ENCODE data around the gene MAP4K3.

MAP4K3 gene

GRCh38 chr2:39436592-39437521, at the start of gene MAP4K3:
Gene MAP4K3, minus strand, starts transcription at chr2:39437285. Its CDS starts 298 bp downstream, at chr2:39436987.
- peak; percentile 63 for DNase-seq (ENCODE audit: low read depth)

GRCh38 chr2:39486071-39486470, 49.0 kb upstream of the MAP4K3 start:
- DNase-seq (ENCODE audit: low read depth), result no peak

- DNase-seq (ENCODE audit: low read depth), result no peak
These were observed 47.8 kb upstream of the MAP4K3 start for GRCh38 chr2:39484620-39485495.

GRCh38 chr2:39484206-39484605, 47.1 kb upstream of the MAP4K3 start:
- no peak for DNase-seq (ENCODE audit: low read depth)

GRCh38 chr2:39483534-39483933, 46.4 kb upstream of the MAP4K3 start:
- DNase-seq (ENCODE audit: low read depth), result no peak

GRCh38 chr2:39481611-39482010, 44.5 kb upstream of the MAP4K3 start:
- DNase-seq (ENCODE audit: low read depth), result no peak

GRCh38 chr2:39479696-39480095, 42.6 kb upstream of the MAP4K3 start:
- no peak for DNase-seq (ENCODE audit: low read depth)

GRCh38 chr2:39479053-39479670, 42.1 kb upstream of the MAP4K3 start:
- DNase-seq (ENCODE audit: low read depth), result no peak

GRCh38 chr2:39476524-39476923, 39.4 kb upstream of the MAP4K3 start:
- DNase-seq (ENCODE audit: low read depth), result no peak

GRCh38 chr2:39475006-39475405, 37.9 kb upstream of the MAP4K3 start:
- DNase-seq (ENCODE audit: low read depth), result no peak

- no peak for DNase-seq (ENCODE audit: low read depth)
These were observed 33.5 kb upstream of the MAP4K3 start for GRCh38 chr2:39470580-39470979.

GRCh38 chr2:39469807-39470206, 32.7 kb upstream of the MAP4K3 start:
- no peak for DNase-seq (ENCODE audit: low read depth)

- no peak for DNase-seq (ENCODE audit: low read depth)
These were observed 31.7 kb upstream of the MAP4K3 start for GRCh38 chr2:39468579-39469451.

GRCh38 chr2:39466311-39466710, 29.2 kb upstream of the MAP4K3 start:
- DNase-seq (ENCODE audit: low read depth), result no peak

- no peak for DNase-seq (ENCODE audit: low read depth)
These were observed 27.8 kb upstream of the MAP4K3 start for GRCh38 chr2:39464864-39465263.

- DNase-seq (ENCODE audit: low read depth), result no peak
These were observed 18.7 kb upstream of the MAP4K3 start for GRCh38 chr2:39455826-39456225.

GRCh38 chr2:39452396-39452795, 15.3 kb upstream of the MAP4K3 start:
- no peak for DNase-seq (ENCODE audit: low read depth)

GRCh38 chr2:39451954-39452353, 14.9 kb upstream of the MAP4K3 start:
- no peak for DNase-seq (ENCODE audit: low read depth)

- DNase-seq (ENCODE audit: low read depth), result no peak
These were observed 11.1 kb upstream of the MAP4K3 start for GRCh38 chr2:39448169-39448502.

GRCh38 chr2:39447266-39448168, 10.4 kb upstream of the MAP4K3 start:
- no peak for DNase-seq (ENCODE audit: low read depth)
